ENCODE data around the gene GPANK1. TPM values are rescaled to one million over a fixed set of nuclear protein-coding genes. Genes with fewer than 3 reads are reported as not detected.

GPANK1 gene
- total RNA-seq (2021) = 24.3 to 29.1 TPM (median 26.4 TPM) in 3 replicates
- Bru-seq, nascent RNA = percentile 90 among the genes with signal in this experiment
- long read RNA-seq, experiment 1, transcript GPANK1-204 (4 exons, 1,814 nt) = minor isoform, 8 of 66 reads
- long read RNA-seq, experiment 1, transcript GPANK1-202 (4 exons, 1,800 nt) = minor isoform, 8 of 66 reads
- long read RNA-seq, experiment 1, transcript GPANK1-203 (3 exons, 1,910 nt) = major isoform, 14 of 66 reads
- long read RNA-seq, experiment 1, partial matches to known transcripts = 24 of 66 reads
- long read RNA-seq, experiment 1, other reads (novel, unspliced or antisense) = 9 of 66 reads
- long read RNA-seq, experiment 2, transcript GPANK1-203 (3 exons, 1,910 nt) = major isoform, 6 of 47 reads
- long read RNA-seq, experiment 2, partial matches to known transcripts = 33 of 47 reads
- long read RNA-seq, experiment 2, other reads (novel, unspliced or antisense) = 7 of 47 reads
- long read RNA-seq, experiment 3, transcript GPANK1-202 (4 exons, 1,800 nt) = minor isoform, 7 of 91 reads
- long read RNA-seq, experiment 3, transcript GPANK1-203 (3 exons, 1,910 nt) = major isoform, 21 of 91 reads
- long read RNA-seq, experiment 3, transcript GPANK1-204 (4 exons, 1,814 nt) = minor isoform, 7 of 91 reads
- long read RNA-seq, experiment 3, partial matches to known transcripts = 43 of 91 reads
- long read RNA-seq, experiment 3, other reads (novel, unspliced or antisense) = 10 of 91 reads

- peak; percentile 64 for DNase-seq (ENCODE audit: low spot score)
- H3K27me3 Mint-ChIP-seq (ENCODE audit: low read depth) = no peaks in the 10 kb centered on the region
- peak within 1 kb of the TSS; percentile 91 for H3K4me3 Mint-ChIP-seq
- peaks cover 34% of the 10 kb centered on the region for H3K4me1 Mint-ChIP-seq
- POLR2A ChIA-PET = interaction anchor here (0.8 to 1.6 kb wide), 13 partner anchors 11 to 198 kb away, joined by 3 to 9 read pairs (median 3); partner anchors contain the start of genes ABHD16A, BAG6, DDAH2 and DDX39B
- peak within 1 kb of the TSS; percentile 98 for H3K27ac Mint-ChIP-seq
- CTCF ChIA-PET = interaction anchor here (0.5 to 1.8 kb wide), 13 partner anchors 12 to 127 kb away, joined by 3 to 7 read pairs (median 4); partner anchors contain the start of genes ATP6V1G2, BAG6 and DDAH2
- peaks cover 54% of the 10 kb centered on the region for H3K36me3 Mint-ChIP-seq
- H3K9me3 Mint-ChIP-seq = no peaks in the 10 kb centered on the region
- TF ChIP-seq JUN (CRISPR knock-in tag; IDR thresholded peaks at IDR 0.05) (0 out of 2 replicates have a peak, but pooled peaks have one; percentile 11), CREM (CRISPR knock-in tag; IDR thresholded peaks at IDR 0.05) (peak; percentile 20; the same call in 1 of the 2 replicates), ESRRA (CRISPR knock-in tag; IDR thresholded peaks at IDR 0.05; ENCODE audit: borderline replicate concordance) (no peak), FOXK1 (CRISPR knock-in tag; IDR thresholded peaks at IDR 0.05) (peak; percentile 69; the same call in 1 of the 2 replicates), SMAD4 (CRISPR knock-in tag; IDR thresholded peaks at IDR 0.05) (no peak), TEAD1 (CRISPR knock-in tag; IDR thresholded peaks at IDR 0.05) (0 out of 2 replicates have a peak, but pooled peaks have one; percentile 36), CBFB (CRISPR knock-in tag; IDR thresholded peaks at IDR 0.05; ENCODE audit: low read depth) (no peak), ATF3 (CRISPR knock-in tag; conservative IDR thresholded peaks at IDR 0.05) (no peak), MAX (CRISPR knock-in tag; IDR thresholded peaks at IDR 0.05) (no peak), GTF2I (CRISPR knock-in tag; conservative IDR thresholded peaks at IDR 0.05) (no peak), SP1 (CRISPR knock-in tag; conservative IDR thresholded peaks at IDR 0.05) (0 out of 2 replicates have a peak, but pooled peaks have one; percentile 16), ZMAT4 (CRISPR knock-in tag; IDR thresholded peaks at IDR 0.05) (no peak), OVOL2 (CRISPR knock-in tag; IDR thresholded peaks at IDR 0.05; ENCODE audit: borderline replicate concordance) (no peak), JAZF1 (CRISPR knock-in tag; IDR thresholded peaks at IDR 0.05) (no peak)
- TF ChIP-seq, protein P1, sequence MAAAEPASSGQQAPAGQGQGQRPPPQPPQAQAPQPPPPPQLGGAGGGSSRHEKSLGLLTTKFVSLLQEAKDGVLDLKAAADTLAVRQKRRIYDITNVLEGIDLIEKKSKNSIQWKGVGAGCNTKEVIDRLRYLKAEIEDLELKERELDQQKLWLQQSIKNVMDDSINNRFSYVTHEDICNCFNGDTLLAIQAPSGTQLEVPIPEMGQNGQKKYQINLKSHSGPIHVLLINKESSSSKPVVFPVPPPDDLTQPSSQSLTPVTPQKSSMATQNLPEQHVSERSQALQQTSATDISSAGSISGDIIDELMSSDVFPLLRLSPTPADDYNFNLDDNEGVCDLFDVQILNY (CRISPR knock-in tag; IDR thresholded peaks at IDR 0.05) = 0 out of 2 replicates have a peak, but pooled peaks have one; percentile 5
- TF ChIP-seq, protein P2, sequence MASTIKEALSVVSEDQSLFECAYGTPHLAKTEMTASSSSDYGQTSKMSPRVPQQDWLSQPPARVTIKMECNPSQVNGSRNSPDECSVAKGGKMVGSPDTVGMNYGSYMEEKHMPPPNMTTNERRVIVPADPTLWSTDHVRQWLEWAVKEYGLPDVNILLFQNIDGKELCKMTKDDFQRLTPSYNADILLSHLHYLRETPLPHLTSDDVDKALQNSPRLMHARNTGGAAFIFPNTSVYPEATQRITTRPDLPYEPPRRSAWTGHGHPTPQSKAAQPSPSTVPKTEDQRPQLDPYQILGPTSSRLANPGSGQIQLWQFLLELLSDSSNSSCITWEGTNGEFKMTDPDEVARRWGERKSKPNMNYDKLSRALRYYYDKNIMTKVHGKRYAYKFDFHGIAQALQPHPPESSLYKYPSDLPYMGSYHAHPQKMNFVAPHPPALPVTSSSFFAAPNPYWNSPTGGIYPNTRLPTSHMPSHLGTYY (CRISPR knock-in tag; IDR thresholded peaks at IDR 0.05) = no peak
- TF ChIP-seq, protein P3, sequence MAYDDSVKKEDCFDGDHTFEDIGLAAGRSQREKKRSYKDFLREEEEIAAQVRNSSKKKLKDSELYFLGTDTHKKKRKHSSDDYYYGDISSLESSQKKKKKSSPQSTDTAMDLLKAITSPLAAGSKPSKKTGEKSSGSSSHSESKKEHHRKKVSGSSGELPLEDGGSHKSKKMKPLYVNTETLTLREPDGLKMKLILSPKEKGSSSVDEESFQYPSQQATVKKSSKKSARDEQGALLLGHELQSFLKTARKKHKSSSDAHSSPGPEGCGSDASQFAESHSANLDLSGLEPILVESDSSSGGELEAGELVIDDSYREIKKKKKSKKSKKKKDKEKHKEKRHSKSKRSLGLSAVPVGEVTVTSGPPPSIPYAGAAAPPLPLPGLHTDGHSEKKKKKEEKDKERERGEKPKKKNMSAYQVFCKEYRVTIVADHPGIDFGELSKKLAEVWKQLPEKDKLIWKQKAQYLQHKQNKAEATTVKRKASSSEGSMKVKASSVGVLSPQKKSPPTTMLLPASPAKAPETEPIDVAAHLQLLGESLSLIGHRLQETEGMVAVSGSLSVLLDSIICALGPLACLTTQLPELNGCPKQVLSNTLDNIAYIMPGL (CRISPR knock-in tag; IDR thresholded peaks at IDR 0.05) = 0 out of 2 replicates have a peak, but pooled peaks have one; percentile 12
- peak; percentile 12 for ATAC-seq
These were observed at the start of gene GPANK1 for GRCh38 chr6:31664790-31665500. Gene GPANK1, minus strand, starts transcription at chr6:31664997. Its CDS starts 519 bp downstream, at chr6:31664478.

Data from WTC11 (cell line).